ENCODE results near the gene ACBD6.

- no peak for TF ChIP-seq TCF12 (IDR thresholded peaks at IDR 0.05; ENCODE audit: low read depth, low read length)
- TF ChIP-seq ESRRA (IDR thresholded peaks at IDR 0.05; ENCODE audit: low read length): no peak
- TF ChIP-seq E2F4 (IDR thresholded peaks at IDR 0.05; ENCODE audit: low read depth, low read length): no peak
- TF ChIP-seq SMC3 (IDR thresholded peaks at IDR 0.05; ENCODE audit: borderline replicate concordance, low read length): no peak
- TF ChIP-seq FOXK2 (IDR thresholded peaks at IDR 0.05): no peak
- no peak for TF ChIP-seq CTCF (IDR thresholded peaks at IDR 0.05 in 2 of 3, conservative IDR thresholded peaks at IDR 0.05 in 1 of 3; ENCODE audit: control insufficient read depth in 2 of 3, extremely low read depth in 1 of 3, insufficient read depth in 1 of 3, low read depth in 3 of 3, low read length in 3 of 3)
- TF ChIP-seq ATF7 (IDR thresholded peaks at IDR 0.05; ENCODE audit: low read depth): no peak
- no peak for TF ChIP-seq POLR2A (IDR thresholded peaks at IDR 0.05; ENCODE audit: low read depth, low read length)
Observed at GRCh38 chr1:180382326-180383115, 119.9 kb downstream of the ACBD6 start.

All from GM12878 (cell line).